WTC11 (cell line): ENCODE data around the gene PRKCZ.

Experiments used
- ATF2 ChIP-seq: sonication (generic); formaldehyde crosslinking; IDR thresholded peaks from 2 replicates; pipeline ENCODE4 v1.8.1; 2022; ENCODE audit warnings: low read depth, missing genetic modification reagents, borderline replicate concordance
- CTCF ChIP-seq: fragments of 200-600 bp; IDR thresholded peaks from 2 replicates; pipeline ENCODE4 v1.8.0; 2022; ENCODE audit warnings: antibody characterized with exemption
- NFYB ChIP-seq: sonication (generic); formaldehyde crosslinking; conservative IDR thresholded peaks from 2 replicates; pipeline ENCODE4 v1.8.0; 2022; ENCODE audit warnings: low read depth, missing genetic modification reagents
- SP1 ChIP-seq: sonication (generic); formaldehyde crosslinking; conservative IDR thresholded peaks from 2 replicates; pipeline ENCODE4 v1.8.1; 2022; ENCODE audit warnings: missing genetic modification reagents
- TF ChIP-seq, protein P1 (sequence below): sonication (generic); formaldehyde crosslinking; IDR thresholded peaks from 2 replicates; pipeline ENCODE4 v1.8.0; 2022; ENCODE audit warnings: mild to moderate bottlenecking, missing genetic modification reagents
- TF ChIP-seq, protein P2 (sequence below): sonication (generic); formaldehyde crosslinking; IDR thresholded peaks from 2 replicates; pipeline ENCODE4 v1.8.0; 2022; ENCODE audit warnings: mild to moderate bottlenecking, missing genetic modification reagents
- TF ChIP-seq, protein P3 (sequence below): sonication (generic); formaldehyde crosslinking; IDR thresholded peaks from 2 replicates; pipeline ENCODE4 v1.8.0; 2022; ENCODE audit warnings: mild to moderate bottlenecking, missing genetic modification reagents

DNA sequence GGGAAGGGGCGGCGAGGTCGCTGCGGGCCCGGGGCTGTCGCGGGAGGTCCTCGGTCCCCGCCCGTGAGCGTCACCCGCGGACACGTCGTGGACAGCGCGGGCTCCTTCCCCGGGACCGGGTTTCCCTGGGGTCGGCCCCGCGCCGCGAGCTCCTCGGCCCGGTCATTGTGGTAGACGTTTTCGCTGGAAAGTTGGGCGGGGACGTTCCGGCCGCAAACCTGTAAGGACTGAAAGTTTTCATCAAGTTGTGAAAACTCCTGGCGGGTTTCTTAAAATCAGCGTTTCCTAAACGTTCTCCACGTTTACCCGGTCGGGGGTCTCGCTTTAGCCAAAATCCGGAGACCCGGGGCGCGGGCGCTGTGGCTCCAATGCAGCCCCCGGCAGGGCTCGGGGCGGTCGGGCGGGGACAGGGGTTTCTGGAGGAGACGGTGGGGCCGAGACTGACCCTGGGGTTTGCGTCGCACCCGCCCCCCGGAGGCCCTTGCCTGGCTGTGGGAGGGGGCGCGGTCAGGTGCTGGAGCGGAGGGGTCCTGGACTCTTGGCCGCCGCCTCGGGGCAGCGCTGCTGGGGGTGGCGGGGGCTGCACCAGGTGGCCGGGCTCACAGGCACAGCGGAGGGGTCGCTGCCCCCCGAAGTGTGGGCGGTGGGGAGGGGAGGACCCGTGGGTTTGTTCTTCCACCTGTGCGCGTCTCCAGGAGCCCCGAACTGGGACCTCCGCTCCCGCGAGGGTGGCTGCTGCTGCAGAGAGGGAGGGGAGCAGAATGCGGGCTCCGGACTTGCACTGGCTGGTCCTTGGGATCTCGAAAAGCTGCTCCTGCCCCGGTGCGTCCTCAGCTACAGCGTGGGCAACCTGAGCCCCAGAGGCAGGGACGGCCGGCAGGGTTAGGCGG lies 827 bp downstream of the PRKCZ start:
- TF ChIP-seq CTCF = no peak
- no peak for TF ChIP-seq ATF2 (CRISPR knock-in tag)
- TF ChIP-seq, protein P1, sequence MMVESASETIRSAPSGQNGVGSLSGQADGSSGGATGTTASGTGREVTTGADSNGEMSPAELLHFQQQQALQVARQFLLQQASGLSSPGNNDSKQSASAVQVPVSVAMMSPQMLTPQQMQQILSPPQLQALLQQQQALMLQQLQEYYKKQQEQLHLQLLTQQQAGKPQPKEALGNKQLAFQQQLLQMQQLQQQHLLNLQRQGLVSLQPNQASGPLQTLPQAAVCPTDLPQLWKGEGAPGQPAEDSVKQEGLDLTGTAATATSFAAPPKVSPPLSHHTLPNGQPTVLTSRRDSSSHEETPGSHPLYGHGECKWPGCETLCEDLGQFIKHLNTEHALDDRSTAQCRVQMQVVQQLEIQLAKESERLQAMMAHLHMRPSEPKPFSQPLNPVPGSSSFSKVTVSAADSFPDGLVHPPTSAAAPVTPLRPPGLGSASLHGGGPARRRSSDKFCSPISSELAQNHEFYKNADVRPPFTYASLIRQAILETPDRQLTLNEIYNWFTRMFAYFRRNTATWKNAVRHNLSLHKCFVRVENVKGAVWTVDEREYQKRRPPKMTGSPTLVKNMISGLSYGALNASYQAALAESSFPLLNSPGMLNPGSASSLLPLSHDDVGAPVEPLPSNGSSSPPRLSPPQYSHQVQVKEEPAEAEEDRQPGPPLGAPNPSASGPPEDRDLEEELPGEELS (CRISPR knock-in tag) = no peak
- TF ChIP-seq, protein P2, sequence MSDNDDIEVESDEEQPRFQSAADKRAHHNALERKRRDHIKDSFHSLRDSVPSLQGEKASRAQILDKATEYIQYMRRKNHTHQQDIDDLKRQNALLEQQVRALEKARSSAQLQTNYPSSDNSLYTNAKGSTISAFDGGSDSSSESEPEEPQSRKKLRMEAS = no peak
- no peak for TF ChIP-seq SP1 (CRISPR knock-in tag)
- TF ChIP-seq, protein P3, sequence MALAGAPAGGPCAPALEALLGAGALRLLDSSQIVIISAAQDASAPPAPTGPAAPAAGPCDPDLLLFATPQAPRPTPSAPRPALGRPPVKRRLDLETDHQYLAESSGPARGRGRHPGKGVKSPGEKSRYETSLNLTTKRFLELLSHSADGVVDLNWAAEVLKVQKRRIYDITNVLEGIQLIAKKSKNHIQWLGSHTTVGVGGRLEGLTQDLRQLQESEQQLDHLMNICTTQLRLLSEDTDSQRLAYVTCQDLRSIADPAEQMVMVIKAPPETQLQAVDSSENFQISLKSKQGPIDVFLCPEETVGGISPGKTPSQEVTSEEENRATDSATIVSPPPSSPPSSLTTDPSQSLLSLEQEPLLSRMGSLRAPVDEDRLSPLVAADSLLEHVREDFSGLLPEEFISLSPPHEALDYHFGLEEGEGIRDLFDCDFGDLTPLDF (CRISPR knock-in tag) = no peak
- TF ChIP-seq NFYB (CRISPR knock-in tag) = no peak
